NT2/D1 (cell line): ENCODE measurements around the gene CEP295NL.

Source experiments
- DNase-seq: peaks from one replicate; pipeline ENCODE4 v3.0.0-alpha.2; 2011; ENCODE audit warnings: low read depth, low spot score
- H3K27me3 ChIP-seq: 2 replicates; pipeline ENCODE4 v1.6.0; 2011; ENCODE audit warnings: mild to moderate bottlenecking; ENCODE audit not compliant: insufficient read length, insufficient read depth
- H3K36me3 ChIP-seq: 2 replicates; pipeline ENCODE4 v1.6.1; 2011; ENCODE audit warnings: mild to moderate bottlenecking, low read length, mixed read lengths; ENCODE audit not compliant: insufficient read depth, insufficient read length
- H3K4me1 ChIP-seq: 2 replicates; pipeline ENCODE4 v1.5.1; 2011; ENCODE audit not compliant: insufficient read depth, insufficient read length
- H3K4me3 ChIP-seq: 2 replicates; pipeline ENCODE4 v1.5.1; 2011; ENCODE audit warnings: low read depth; ENCODE audit not compliant: insufficient read length
- H3K9ac ChIP-seq: 2 replicates; pipeline ENCODE4 v1.6.0; 2011; ENCODE audit warnings: low read depth; ENCODE audit not compliant: insufficient read length
- H3K9me3 ChIP-seq: 2 replicates; pipeline ENCODE4 v1.5.1; 2011; ENCODE audit warnings: mild to moderate bottlenecking, low read length; ENCODE audit not compliant: insufficient read depth
- SUZ12 ChIP-seq: IDR thresholded peaks from 2 replicates; pipeline ENCODE4 v1.6.1; 2011; ENCODE audit not compliant: insufficient read length, insufficient read depth; ENCODE audit errors: extremely low read depth
- YY1 ChIP-seq: IDR thresholded peaks from 2 replicates; pipeline ENCODE4 v1.6.1; 2011; ENCODE audit not compliant: insufficient read length, insufficient read depth
- ZNF274 ChIP-seq: IDR thresholded peaks from 2 replicates; pipeline ENCODE4 v1.6.1; 2011; ENCODE audit warnings: mild to moderate bottlenecking, low read depth, low read length

Gene CEP295NL

DNA sequence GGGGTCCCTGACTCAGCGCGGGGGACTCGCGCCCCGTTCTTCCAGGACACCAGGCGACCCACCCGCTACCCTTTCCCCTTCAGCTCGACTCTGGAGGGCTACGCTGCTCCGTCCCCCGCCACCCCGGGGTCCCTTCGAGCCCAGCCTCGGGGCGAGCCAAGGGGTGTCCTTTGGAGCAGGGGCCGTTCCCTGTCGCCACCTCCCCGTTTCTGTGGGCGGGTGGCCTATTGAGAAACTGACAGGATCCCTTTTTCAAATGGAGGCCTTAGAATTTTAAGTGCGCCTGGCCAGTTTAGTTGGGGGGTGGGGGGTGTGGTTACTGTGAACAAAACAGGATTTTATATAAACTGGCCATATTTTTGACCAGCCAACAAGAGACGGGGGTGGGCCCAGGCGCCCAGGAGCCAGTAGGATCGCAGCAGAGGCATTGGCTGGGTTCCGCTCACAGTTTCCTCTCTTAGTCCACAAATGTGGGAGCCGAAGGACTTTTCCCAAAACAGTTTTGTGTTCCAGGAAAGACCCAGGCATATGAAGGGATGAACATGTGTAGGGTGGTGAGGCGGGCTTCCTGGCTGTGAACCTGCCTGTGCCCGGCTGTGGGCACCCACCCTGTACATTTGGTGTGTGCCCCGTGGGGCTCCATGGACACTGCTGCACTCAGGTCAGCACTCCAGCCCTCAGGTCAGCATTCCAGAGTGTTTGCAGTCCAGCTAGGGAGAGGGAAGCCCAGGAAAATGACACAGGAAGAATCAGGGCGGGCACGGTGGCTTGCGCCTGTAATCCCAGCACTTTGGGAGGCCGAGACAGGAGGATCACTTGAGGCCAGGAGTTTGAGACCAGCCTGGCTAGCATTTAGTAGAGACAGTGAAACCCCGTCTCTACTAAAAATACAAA lies 22.9 kb upstream of the CEP295NL start:
- peak overlapping the region; percentile 48 for H3K4me3 ChIP-seq
- no peaks in the 10 kb centered on the region for H3K9me3 ChIP-seq
- no peak for DNase-seq
- H3K36me3 ChIP-seq: peaks cover 15% of the 10 kb centered on the region
- peak overlapping the region; percentile 74 for H3K9ac ChIP-seq
- H3K4me1 ChIP-seq: peaks cover 19% of the 10 kb centered on the region
- TF ChIP-seq SUZ12: no peak
- TF ChIP-seq YY1: no peak
- no peaks in the 10 kb centered on the region for H3K27me3 ChIP-seq

DNA sequence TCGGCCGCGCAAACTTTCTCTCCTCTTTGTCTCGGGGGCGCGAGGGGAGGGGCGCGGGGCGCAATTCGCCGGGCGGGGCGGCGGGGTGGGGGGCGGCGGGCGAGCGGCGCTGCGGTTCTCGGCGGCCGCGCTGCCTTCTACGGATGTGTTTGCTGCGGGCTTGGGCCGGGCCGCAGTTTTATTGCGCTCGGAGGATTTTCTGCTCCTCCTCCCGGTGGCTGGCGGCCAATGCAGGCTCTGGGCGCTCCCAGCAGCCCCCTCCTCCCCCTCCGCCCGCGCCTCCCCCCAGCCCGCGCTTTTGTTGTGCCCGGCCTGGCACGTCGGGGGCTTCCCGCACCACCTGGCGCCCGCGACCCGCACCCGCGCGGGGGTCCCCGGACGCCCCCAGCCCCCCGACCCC lies 22.2 kb upstream of the CEP295NL start, which contains the start of gene TIMP2:
TSS of gene TIMP2 (minus strand) at position 154 of the 400 bp plus-strand sequence. CDS start 299 bp downstream, outside the sequence.
- Histone ChIP-seq H3K27me3 (no peaks in the 10 kb centered on the region), H3K9me3 (no peaks in the 10 kb centered on the region), H3K4me3 (peak within 1 kb of the TSS; percentile 57), H3K9ac (peak within 1 kb of the TSS; percentile 74), H3K4me1 (peaks cover 24% of the 10 kb centered on the region), H3K36me3 (peaks cover 15% of the 10 kb centered on the region)
- TF ChIP-seq SUZ12: no peak
- TF ChIP-seq YY1: no peak
- no peak for TF ChIP-seq ZNF274
- no peak for DNase-seq

DNA sequence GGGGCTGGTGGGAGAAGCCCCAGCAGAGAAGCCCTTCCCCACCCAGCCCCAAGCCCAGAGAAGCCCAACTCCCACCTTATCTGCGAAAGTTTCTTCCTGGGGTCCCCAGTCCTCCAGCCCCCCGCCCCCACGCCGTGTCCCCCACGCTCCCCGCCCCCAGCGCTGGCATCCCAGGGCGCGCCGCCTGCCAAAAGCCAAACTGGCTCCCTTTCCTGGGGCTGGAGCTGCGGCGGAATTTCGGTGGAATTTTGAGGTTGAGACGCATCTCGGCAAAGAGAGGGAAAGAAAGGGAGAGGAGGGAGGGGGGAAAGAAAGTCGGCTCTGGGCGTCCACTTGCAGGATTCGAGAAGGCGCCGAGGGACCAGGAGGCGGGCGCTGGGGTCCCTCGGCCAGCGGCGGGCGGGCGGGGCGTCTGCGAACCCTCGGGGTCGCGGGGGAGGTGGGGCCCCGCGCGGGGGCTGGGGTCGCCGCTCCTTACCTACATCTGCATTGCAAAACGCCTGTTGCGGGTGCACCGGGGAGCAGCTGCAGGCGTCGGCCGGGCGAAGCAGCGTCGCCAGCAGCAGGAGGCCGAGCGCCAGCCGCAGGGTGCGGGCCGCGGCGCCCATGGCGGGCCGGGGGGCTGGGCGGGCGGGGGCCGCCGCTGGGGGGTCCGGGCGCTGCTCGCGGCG lies 21.6 kb upstream of the CEP295NL start:
- Histone ChIP-seq H3K9me3 (no peaks in the 10 kb centered on the region), H3K4me1 (peaks cover 30% of the 10 kb centered on the region), H3K27me3 (no peaks in the 10 kb centered on the region), H3K4me3 (peak overlapping the region; percentile 57), H3K9ac (peak overlapping the region; percentile 62), H3K36me3 (peaks cover 15% of the 10 kb centered on the region)
- DNase-seq: no peak
- no peak for TF ChIP-seq YY1
- TF ChIP-seq SUZ12: no peak
- no peak for TF ChIP-seq ZNF274

DNA sequence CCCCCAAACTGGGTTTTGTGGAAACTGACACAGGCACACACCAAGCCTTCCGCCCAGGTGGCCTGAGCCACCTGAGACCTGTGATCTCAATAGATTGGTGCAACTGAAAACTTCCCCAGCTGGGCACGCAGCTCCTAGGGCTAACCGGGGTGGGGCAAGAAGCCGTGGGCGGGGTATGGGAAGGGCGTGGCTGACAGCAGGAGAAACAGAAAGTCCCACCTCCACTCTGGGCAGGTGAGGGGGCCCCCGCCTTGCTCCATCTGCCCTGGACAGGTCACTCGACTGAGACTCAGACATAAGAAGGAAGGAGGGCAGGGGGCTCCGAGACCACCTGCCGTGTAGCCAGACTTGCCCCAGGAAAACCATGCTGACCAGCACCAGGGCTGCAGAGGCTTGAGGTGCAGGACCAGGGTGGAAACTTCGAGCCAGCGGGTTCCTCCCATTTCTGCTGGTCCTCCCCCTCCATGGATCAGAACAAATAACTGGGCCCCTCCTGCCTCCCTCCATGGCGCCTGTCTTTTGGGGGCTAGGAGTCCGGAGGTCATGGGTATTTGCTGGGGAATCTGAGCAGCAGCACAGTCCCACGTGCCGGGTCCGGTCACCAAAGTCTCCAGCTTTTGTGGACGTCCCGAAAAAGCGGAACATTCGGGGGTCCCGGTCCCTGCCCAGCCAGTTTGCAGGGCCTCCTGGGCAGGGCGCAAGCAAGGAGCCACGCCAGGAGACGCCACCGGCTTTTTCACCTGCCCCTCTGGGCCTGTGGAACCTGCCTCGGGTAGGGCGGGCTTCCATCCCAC lies 20.9 kb upstream of the CEP295NL start:
- Histone ChIP-seq H3K9me3 (no peaks in the 10 kb centered on the region), H3K4me1 (peaks cover 34% of the 10 kb centered on the region), H3K36me3 (peaks cover 18% of the 10 kb centered on the region), H3K27me3 (no peaks in the 10 kb centered on the region), H3K9ac (peak overlapping the region; percentile 62), H3K4me3 (peak overlapping the region; percentile 57)
- TF ChIP-seq SUZ12 (no peak), ZNF274 (no peak), YY1 (no peak)
- no peak for DNase-seq

DNA sequence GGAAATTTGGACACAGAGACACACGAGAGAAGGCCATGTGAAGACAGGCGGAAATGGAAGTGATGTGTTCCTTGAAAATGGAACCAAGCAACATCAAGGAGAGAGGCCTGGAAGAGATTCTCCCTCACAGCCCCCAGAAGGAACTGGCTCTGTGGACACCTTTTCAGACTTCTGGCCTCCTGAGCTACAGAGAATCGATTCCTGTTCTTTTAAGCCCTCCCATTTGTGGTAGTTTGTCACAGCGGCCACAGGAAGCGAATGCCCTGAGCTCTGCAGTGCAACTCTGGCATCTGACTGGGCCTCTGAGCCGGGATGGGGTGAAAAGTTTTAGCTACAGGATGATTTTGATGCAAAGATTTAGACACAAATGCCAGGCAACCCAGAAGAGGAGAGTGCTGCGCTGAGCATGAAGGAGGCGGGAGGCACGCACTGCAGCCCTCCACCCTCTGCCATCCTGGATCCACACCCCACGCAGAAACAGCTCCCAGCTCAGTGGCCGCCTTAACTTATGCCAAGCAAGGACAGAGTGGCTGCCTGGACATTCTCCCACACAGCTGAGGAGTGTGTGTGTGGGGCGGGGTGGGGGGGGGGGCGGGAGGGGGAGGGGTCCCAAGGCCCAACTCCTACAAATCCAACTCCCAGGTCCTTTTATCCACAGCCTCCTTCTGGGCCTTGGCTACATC lies 20.0 kb upstream of the CEP295NL start:
- no peaks in the 10 kb centered on the region for H3K27me3 ChIP-seq
- peak overlapping the region; percentile 65 for H3K9ac ChIP-seq
- H3K36me3 ChIP-seq: peaks cover 21% of the 10 kb centered on the region
- DNase-seq: no peak
- H3K4me1 ChIP-seq: peaks cover 31% of the 10 kb centered on the region
- TF ChIP-seq ZNF274 (no peak), SUZ12 (no peak), YY1 (no peak)
- H3K9me3 ChIP-seq: no peaks in the 10 kb centered on the region
- no peak overlapping the region for H3K4me3 ChIP-seq

DNA sequence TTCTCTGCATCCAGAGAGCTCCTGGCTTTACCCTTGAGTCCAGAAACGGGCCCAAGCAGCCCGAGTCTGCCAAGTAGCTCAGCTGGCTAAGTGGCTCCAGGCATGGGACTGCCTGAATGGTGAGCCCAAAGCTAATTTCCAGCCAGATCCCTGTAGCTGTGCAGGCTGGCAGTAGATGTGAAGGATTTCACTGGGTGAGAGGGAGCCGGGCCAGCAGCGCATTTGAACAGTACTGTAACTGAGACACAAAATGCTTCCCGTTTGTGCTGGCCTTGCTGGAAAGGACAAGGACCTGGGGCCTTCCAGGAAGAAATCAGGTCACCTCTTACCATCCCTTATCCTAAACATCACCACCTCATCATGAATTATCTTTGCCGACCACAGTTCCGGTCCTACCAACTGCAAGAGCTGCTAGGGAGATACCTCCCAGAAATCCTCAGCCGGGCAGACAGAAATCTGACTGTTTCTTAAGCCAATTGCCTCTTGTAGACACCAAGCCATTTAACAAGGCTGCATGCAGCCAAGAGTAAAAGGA lies 18.5 kb upstream of the CEP295NL start:
- no peak overlapping the region for H3K4me3 ChIP-seq
- TF ChIP-seq ZNF274 (no peak), SUZ12 (no peak), YY1 (no peak)
- H3K9me3 ChIP-seq: no peaks in the 10 kb centered on the region
- no peak overlapping the region for H3K9ac ChIP-seq
- H3K27me3 ChIP-seq: no peaks in the 10 kb centered on the region
- DNase-seq: no peak
- peaks cover 34% of the 10 kb centered on the region for H3K4me1 ChIP-seq
- H3K36me3 ChIP-seq: peaks cover 22% of the 10 kb centered on the region
